ENCODE data around the gene FAM124B.
A peak's percentile ranks its signal among the peaks of the same experiment; 100 is the strongest.

The FAM124B gene, protein sequence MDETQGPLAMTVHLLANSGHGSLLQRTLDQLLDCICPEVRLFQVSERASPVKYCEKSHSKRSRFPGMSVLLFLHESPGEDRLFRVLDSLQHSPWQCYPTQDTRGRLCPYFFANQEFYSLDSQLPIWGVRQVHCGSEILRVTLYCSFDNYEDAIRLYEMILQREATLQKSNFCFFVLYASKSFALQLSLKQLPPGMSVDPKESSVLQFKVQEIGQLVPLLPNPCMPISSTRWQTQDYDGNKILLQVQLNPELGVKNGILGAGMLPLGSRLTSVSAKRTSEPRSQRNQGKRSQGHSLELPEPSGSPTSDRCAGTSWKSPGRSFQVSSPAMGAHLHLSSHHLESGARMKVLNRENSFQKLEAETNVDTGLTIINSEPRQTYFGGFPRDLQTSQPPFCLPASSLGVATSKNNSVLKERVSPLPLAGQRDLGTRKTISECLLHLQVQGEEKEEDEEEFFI

DNA sequence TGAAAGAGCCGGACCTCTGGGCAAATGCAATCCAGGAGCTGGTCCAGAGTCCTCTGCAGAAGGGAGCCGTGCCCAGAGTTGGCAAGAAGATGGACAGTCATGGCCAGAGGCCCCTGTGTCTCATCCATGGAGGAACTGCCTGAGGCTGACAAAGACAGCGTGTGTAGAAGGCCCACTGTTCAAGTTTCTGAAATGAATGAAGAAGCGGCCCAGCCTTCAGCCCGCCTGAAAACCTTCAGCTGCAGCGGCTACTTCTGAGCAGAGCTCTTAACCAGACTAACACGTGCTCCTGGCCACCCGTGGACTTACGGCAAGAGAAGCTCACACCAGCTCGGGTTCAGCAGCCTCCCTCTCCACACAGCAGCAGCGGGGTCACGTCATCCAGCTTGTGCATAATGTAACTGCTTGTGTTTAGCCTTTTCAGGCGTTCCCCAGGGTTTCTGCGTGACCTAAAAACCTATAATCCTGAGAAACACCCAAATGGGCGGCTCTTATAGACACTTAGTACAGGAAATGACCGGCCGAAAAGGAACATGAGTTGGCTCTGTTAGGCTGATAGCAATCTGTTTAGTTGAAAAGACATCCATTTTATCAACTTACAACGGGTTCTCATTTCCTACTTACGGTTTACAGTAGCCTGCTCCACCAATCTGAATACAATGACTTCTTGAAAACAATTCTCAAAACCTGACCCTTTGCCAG lies at the start of gene FAM124B:
Gene FAM124B (minus strand): TSS at position 467 of the 702 bp plus-strand sequence. CDS start 339 bp downstream, at position 128.
- TF ChIP-seq, protein P1, sequence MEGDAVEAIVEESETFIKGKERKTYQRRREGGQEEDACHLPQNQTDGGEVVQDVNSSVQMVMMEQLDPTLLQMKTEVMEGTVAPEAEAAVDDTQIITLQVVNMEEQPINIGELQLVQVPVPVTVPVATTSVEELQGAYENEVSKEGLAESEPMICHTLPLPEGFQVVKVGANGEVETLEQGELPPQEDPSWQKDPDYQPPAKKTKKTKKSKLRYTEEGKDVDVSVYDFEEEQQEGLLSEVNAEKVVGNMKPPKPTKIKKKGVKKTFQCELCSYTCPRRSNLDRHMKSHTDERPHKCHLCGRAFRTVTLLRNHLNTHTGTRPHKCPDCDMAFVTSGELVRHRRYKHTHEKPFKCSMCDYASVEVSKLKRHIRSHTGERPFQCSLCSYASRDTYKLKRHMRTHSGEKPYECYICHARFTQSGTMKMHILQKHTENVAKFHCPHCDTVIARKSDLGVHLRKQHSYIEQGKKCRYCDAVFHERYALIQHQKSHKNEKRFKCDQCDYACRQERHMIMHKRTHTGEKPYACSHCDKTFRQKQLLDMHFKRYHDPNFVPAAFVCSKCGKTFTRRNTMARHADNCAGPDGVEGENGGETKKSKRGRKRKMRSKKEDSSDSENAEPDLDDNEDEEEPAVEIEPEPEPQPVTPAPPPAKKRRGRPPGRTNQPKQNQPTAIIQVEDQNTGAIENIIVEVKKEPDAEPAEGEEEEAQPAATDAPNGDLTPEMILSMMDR (IDR thresholded peaks at IDR 0.05), result no peak

DNA sequence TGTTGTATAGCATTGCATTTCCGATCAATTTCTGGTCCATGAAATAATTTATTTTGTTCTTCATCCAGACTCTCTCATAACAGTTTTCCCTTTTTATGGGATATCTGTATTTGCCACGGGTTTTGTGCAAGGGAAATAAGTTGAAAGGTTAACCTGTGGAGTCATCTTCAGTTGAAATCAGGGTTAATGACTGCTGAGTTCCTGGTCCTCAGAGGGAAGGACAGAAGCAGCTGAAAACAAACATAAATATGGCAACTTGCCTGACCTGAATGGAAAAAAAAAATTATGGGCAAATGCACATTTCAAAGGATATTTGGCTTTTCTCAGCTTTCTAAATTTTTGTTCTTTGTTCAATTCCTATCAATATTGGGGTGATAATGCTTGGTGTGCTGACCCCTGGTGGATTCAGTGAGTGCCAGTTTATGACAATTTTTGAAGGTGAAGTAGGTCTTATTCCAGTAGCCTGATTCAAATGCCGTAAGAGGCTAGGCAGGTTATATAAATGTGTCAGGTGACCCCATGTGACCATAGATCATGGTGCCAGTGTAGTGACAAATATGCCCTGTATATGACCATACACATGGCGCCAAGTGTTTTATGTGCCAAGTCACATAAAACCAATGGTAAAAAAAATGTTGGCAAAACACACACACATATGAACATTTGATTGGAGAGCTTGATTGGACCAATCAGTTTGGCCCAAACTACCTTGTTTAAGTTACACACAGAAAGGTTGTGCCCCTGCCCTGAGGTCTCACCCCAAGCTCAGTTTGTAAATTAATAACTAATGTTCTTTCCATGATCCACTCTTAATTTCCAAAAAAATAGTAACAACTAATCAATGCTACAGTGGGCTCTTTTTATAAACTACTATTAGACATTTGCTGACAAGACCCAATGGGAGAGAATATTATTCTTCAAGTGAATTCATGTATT lies 47.6 kb upstream of the FAM124B start:
- TF ChIP-seq, protein P1 (IDR thresholded peaks at IDR 0.05), result peak; percentile 58

DNA sequence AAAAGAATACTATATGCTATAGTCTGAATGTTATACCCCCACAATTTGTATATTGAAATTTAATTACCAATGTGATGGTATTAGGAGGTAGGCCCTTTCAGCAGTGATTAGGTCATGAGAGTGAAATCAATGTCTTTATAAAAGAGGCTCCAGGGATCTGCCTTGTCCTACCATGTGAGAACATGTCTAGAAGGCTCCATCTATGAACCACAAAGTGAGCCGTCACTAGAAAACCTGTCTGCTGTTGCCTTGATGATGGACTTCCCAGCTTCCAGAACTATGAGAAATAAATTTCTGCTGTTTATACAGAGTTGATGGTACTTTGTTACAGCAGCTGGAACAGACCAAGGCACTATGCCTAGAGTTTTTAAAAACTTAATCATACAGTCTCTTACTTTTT lies 46.3 kb upstream of the FAM124B start:
- TF ChIP-seq, protein P1 (IDR thresholded peaks at IDR 0.05), result no peak

DNA sequence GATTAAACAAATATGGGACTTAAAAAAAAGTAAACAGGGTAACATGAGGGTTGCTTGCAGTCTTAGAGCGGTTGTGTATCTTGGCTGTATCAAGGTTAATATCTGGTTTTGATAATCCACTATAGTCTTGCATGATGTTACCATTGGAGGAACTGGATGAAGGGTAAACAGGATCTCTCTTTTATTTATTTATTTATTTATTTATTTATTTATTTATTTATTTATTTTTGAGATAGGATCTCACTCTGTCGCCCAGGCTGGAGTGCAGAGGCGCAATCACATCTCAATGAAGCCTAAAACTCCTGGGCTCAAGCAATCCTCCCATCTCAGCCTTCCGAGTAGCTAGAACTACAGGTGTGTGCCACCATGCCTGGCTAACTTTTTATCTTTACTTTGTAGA lies 42.9 kb upstream of the FAM124B start:
- TF ChIP-seq, protein P1 (IDR thresholded peaks at IDR 0.05), result no peak

DNA sequence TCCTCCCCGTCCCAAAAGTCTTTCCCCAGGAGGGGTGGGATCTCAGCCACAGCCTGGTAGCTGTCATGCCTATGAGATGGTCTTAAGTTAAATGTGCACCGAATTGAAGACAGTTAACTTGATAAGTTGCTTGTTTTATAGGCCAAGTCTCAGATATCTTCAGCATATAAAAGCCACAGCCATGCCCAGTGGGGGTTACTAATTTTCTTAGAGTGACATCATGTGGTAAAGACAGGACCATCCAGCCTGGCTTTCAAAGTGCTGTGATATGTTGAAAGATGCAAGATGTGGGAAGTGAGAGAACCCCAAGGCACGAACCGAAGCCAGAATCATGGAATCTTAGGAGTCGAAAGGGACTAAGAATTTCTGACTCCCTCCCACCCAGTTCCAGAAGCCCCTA lies 42.1 kb upstream of the FAM124B start:
- TF ChIP-seq, protein P1 (IDR thresholded peaks at IDR 0.05), result no peak

DNA sequence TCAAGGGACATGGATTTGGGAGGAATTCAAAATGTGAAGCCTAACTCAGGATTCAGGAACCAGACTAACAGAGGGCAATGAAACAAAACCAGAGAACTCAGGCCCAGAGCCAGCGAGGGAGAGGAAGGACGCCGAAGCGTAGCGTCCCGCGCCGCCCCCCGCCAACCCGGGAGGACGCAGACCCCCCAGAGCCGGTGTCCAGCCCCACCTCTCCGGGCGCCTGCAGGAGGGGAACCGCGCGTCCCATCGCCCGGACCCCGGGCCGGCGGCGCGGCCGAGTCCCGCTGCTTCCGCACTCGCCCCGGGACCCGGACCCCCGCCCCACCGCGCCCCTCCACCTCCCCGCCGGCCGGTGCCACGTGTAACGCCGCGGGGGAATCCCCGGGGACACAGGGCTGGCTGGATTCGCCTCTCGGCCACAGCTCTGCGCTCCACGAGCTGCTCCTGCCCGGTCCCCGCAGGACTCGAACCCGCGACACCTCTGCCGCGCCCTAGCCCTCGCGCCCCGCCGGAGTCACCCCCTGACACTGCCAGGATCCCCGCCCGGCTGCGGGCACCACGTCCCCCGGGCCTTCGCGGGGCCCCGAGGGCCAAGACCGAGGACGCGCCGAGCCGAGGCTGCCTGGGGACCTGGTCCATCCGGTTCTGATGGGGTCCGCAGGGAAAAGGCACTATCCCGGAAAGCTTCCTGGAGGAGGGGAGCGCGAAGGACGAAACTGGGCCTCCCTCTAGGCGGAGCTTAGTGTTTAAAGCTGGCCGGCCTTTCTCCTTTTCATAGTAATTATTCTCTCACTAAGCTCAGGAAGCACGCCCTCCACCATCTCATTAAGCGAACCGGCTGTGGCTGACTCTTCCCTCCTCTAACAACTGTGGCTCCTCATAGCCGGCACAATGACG lies 40.4 kb upstream of the FAM124B start:
- TF ChIP-seq, protein P1 (IDR thresholded peaks at IDR 0.05), result no peak

All from LNCAP (cell line).